ENCODE data around the gene CD80. TPM values are rescaled to one million over a fixed set of nuclear protein-coding genes. Genes with fewer than 3 reads are reported as not detected.
A peak's percentile ranks its signal among the peaks of the same experiment; 100 is the strongest.

Gene CD80
- total and polyA plus RNA-seq, 9 of the 15 experiments (the other 6 are each of a cell fraction or from before 2014, with no cell fraction given) = 3.0 to 8.2 (median 5.7) TPM

- no peak for TF ChIP-seq CLOCK (CRISPR knock-in tag; IDR thresholded peaks at IDR 0.05; ENCODE audit: borderline replicate concordance)
- TF ChIP-seq TAF1 (IDR thresholded peaks at IDR 0.05; ENCODE audit: control insufficient read depth, extremely low read depth, insufficient read depth, low read length, severe bottlenecking) = no peak
- TF ChIP-seq MAZ (CRISPR knock-in tag; conservative IDR thresholded peaks at IDR 0.05 in 1 of 2, IDR thresholded peaks at IDR 0.05 in 1 of 2) = peak in 1 of 2 experiments; percentile 26; a peak in 1 of 4 replicates
- no peak for TF ChIP-seq POLR3G (IDR thresholded peaks at IDR 0.05; ENCODE audit: extremely low read depth, insufficient read length, insufficient replicate concordance)
- TF ChIP-seq MECOM (CRISPR knock-in tag; IDR thresholded peaks at IDR 0.05) = no peak
- peak; percentile 14; the same call in 1 of the 2 replicates for TF ChIP-seq CTBP1 (IDR thresholded peaks at IDR 0.05; ENCODE audit: borderline replicate concordance)
- TF ChIP-seq ZFP36 (IDR thresholded peaks at IDR 0.05; ENCODE audit: low read depth, low read length, partially characterized antibody) = no peak
- TF ChIP-seq, protein P1, sequence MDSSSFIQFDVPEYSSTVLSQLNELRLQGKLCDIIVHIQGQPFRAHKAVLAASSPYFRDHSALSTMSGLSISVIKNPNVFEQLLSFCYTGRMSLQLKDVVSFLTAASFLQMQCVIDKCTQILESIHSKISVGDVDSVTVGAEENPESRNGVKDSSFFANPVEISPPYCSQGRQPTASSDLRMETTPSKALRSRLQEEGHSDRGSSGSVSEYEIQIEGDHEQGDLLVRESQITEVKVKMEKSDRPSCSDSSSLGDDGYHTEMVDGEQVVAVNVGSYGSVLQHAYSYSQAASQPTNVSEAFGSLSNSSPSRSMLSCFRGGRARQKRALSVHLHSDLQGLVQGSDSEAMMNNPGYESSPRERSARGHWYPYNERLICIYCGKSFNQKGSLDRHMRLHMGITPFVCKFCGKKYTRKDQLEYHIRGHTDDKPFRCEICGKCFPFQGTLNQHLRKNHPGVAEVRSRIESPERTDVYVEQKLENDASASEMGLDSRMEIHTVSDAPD (CRISPR knock-in tag; IDR thresholded peaks at IDR 0.05) = no peak
- TF ChIP-seq YBX1 (IDR thresholded peaks at IDR 0.05) = no peak
- no peak for TF ChIP-seq GTF2A2 (tag; IDR thresholded peaks at IDR 0.05)
- TF ChIP-seq MXI1 (IDR thresholded peaks at IDR 0.05; ENCODE audit: low read depth, low read length) = no peak
- no peak for TF ChIP-seq RBM39 (optimal IDR thresholded peaks at IDR 0.05; ENCODE audit: low read depth, low read length)
- no peak for TF ChIP-seq FOXM1 (IDR thresholded peaks at IDR 0.05; ENCODE audit: low read depth)
- no peak for TF ChIP-seq FOXM1 (CRISPR knock-in tag; IDR thresholded peaks at IDR 0.05; ENCODE audit: low read depth)
- TF ChIP-seq CBFB (CRISPR knock-in tag; IDR thresholded peaks at IDR 0.05) = no peak
- TF ChIP-seq KLF10 (CRISPR knock-in tag; IDR thresholded peaks at IDR 0.05) = no peak
- TF ChIP-seq REST (IDR thresholded peaks at IDR 0.05; ENCODE audit: borderline replicate concordance) = peak; percentile 45; the same call in 1 of the 2 replicates
- no peak for TF ChIP-seq REST (CRISPR knock-in tag; IDR thresholded peaks at IDR 0.05; ENCODE audit: low read depth)
These were observed 41.3 kb upstream of the CD80 start (continued) for GRCh38 chr3:119600732-119601131.

Data from K562 (cell line).